H7 (cell line): ENCODE data around the gene KDM2B. TPM values are rescaled to one million over a fixed set of nuclear protein-coding genes. Genes with fewer than 3 reads are reported as not detected.

ENCODE experiments used
- DNase-seq: peaks from one replicate; pipeline ENCODE4 v3.0.0; 2012
- H3K27me3 ChIP-seq: 2 replicates; pipeline ENCODE4 v1.6.0; 2011; ENCODE audit warnings: mild to moderate bottlenecking, low read length; ENCODE audit not compliant: control insufficient read depth, insufficient read depth
- H3K36me3 ChIP-seq: replicated peaks from 2 replicates; pipeline ENCODE4 v1.5.1; 2011; ENCODE audit warnings: low read length; ENCODE audit not compliant: control insufficient read depth, insufficient read depth
- H3K4me3 ChIP-seq: 2 replicates; pipeline ENCODE4 v1.5.1; 2011; ENCODE audit warnings: low read depth, mild to moderate bottlenecking, control low read depth, low read length, moderate library complexity; ENCODE audit not compliant: insufficient read depth
- total RNA-seq: library from RNA; depleted of rRNA; stranded (reverse); fragments of >200 nt; shearing (Covaris generic); gene quantifications from 2 replicates; pipeline ENCODE4 v1.2.3, GENCODE V29; 2014

KDM2B gene
- total RNA-seq, 1 experiment from 2014 or later: 94.3 TPM

- H3K36me3 ChIP-seq: peaks cover 34% of the 10 kb centered on the region
Observed at GRCh38 chr12:121516437-121517011, 64.3 kb downstream of the KDM2B start.

GRCh38 chr12:121515615-121516014, 65.2 kb downstream of the KDM2B start:
- peak; percentile 51 for DNase-seq
- peaks cover 28% of the 10 kb centered on the region for H3K36me3 ChIP-seq
- H3K27me3 ChIP-seq: no peaks in the 10 kb centered on the region
- no peak overlapping the region for H3K4me3 ChIP-seq

More at GRCh38 chr12:121516437-121517011, 64.3 kb downstream of the KDM2B start:
- no peak overlapping the region for H3K4me3 ChIP-seq
- H3K27me3 ChIP-seq: no peaks in the 10 kb centered on the region
- DNase-seq: peak; percentile 39

GRCh38 chr12:121514184-121514742, 66.6 kb downstream of the KDM2B start:
- Histone ChIP-seq H3K36me3 (peaks cover 36% of the 10 kb centered on the region), H3K27me3 (no peaks in the 10 kb centered on the region), H3K4me3 (no peak overlapping the region)
- DNase-seq: no peak

DNA sequence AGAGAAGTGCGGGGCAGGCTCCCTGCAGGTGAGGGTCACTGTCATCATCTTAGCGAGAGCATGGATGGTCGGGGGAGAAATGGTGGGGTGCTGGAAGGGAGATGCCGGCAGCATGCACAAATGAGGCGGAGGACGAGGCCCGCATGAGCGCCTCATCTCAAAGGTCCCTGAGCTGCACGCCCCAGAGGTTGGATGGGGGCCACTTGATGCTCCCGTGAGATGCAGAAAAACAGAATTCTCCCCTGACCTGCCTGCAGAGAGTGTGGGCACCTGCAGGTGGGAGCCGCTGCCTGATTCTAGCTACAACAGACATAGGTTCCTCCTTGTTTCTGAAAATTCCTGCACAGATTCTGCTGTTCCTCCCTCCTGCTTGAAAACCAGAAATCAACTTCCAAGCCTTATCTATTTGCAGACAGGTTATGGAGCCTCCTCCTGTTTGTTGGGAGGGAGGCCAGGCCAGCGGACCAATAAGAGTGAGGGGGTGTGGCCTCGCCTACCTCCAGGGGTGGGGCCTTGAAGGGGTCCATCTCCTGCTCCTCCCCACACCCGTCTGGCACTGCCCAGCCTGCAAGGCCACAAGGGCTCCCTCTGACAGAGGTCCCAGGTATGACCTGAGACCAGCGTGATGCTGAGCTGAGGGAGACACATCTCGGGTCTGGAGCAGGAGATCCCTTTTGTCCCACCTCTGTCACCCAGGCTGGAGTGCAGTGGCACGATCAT, 67.2 kb downstream of the KDM2B start:
- DNase-seq: peak; percentile 96
- no peaks in the 10 kb centered on the region for H3K27me3 ChIP-seq
- peaks cover 38% of the 10 kb centered on the region for H3K36me3 ChIP-seq
- no peak overlapping the region for H3K4me3 ChIP-seq

DNA sequence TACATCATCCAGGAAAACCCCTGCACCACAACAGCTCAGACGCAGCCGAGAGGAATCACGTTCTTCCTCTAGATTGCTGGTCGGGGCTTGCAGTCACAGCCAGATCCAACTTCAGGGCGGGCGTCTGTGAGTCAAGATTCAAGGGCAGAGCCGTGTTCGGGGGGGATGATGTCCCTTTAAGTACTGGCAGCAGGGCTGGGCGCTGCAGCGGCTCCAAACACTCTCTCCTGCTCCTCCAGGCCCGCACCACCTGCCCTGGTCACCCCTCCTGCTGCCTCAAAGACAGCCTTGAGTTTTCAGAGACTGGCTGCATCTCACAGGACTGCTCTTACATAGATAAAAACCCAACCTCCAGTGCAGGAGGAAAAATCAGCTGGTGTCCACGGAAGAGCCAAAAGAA, 68.3 kb downstream of the KDM2B start:
- Histone ChIP-seq H3K4me3 (no peak overlapping the region), H3K27me3 (no peaks in the 10 kb centered on the region), H3K36me3 (peaks cover 43% of the 10 kb centered on the region)
- peak; percentile 26 for DNase-seq

- Histone ChIP-seq H3K36me3 (peaks cover 41% of the 10 kb centered on the region), H3K27me3 (no peaks in the 10 kb centered on the region), H3K4me3 (no peak overlapping the region)
- no peak for DNase-seq
Observed at GRCh38 chr12:121511916-121512315, 68.9 kb downstream of the KDM2B start.

DNA sequence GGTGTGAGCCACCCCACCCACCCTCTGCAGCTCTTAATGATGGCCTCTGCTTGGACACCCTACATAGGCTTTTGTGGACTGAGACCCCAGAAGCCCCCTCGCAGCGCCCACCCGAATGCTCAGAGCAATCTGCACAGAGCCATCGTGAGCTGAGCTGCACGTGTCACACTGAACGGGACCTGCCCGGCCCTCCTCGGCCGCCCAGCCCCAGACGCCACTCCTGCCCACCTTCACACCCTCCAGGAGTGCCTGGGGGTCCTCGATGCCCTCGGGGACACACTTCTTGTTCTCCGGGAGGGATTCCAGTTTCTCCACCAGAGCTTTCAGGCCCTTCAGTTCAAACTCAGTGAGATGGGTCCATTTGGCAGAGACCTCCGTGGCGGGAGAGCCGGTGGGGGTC, 71.5 kb downstream of the KDM2B start:
- Histone ChIP-seq H3K4me3 (no peak overlapping the region), H3K36me3 (peaks cover 40% of the 10 kb centered on the region), H3K27me3 (no peaks in the 10 kb centered on the region)
- DNase-seq: no peak

- Histone ChIP-seq H3K36me3 (peaks cover 41% of the 10 kb centered on the region), H3K4me3 (no peak overlapping the region), H3K27me3 (no peaks in the 10 kb centered on the region)
- no peak for DNase-seq
Observed at GRCh38 chr12:121508533-121508932, 72.3 kb downstream of the KDM2B start.

DNA sequence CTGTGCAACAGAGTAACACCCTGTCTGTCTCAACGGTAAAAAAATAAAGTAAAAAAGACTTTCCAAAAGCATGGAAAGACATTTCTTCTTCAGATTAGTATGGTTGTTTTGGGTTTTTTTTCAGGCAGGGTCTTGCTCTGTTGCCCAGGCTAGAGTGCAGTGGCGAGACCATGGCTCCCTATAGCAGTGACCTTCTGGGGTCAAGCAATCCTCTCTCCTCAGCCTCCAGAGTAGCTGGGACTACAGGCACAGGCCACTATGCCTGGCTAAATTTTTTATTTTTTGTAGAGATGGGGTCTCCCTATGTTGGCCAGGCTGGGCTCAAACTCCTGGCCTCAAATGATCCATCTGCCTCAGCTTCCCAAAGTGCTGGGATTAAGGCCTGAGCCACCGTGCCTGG, 72.8 kb downstream of the KDM2B start:
- H3K36me3 ChIP-seq: peaks cover 37% of the 10 kb centered on the region
- DNase-seq: no peak

GRCh38 chr12:121507245-121507644, 73.6 kb downstream of the KDM2B start:
- H3K27me3 ChIP-seq: no peaks in the 10 kb centered on the region
- H3K4me3 ChIP-seq: no peak overlapping the region
- no peak for DNase-seq
- H3K36me3 ChIP-seq: peaks cover 30% of the 10 kb centered on the region

More for the DNA sequence above, 72.8 kb downstream of the KDM2B start:
- Histone ChIP-seq H3K27me3 (no peaks in the 10 kb centered on the region), H3K4me3 (no peak overlapping the region)

DNA sequence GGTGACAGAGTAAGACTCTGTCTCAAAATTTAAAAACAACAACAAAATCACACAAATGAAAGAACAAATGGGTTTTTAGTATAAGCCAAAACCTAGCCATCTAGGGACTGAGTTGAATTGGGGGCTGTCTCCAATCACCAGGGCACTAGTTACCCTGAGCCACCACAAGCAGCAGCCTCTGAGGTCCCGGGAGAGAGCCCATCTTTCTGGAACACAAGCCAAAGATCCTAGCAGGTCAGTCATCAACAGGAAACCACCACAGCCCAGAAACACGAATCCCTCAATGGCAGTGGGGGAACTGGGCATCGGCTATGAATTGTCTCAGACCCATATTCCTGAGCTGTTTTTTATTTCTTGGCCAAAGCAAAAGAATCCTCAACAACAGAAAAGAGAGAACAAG, 75.3 kb downstream of the KDM2B start:
- no peak for DNase-seq
- Histone ChIP-seq H3K4me3 (no peak overlapping the region), H3K36me3 (peaks cover 27% of the 10 kb centered on the region), H3K27me3 (no peaks in the 10 kb centered on the region)

- Histone ChIP-seq H3K27me3 (no peaks in the 10 kb centered on the region), H3K4me3 (no peak overlapping the region), H3K36me3 (peaks cover 19% of the 10 kb centered on the region)
- no peak for DNase-seq
Observed at GRCh38 chr12:121504505-121504904, 76.3 kb downstream of the KDM2B start.

GRCh38 chr12:121503395-121503794, 77.4 kb downstream of the KDM2B start:
- H3K27me3 ChIP-seq: no peaks in the 10 kb centered on the region
- no peak for DNase-seq
- H3K4me3 ChIP-seq: no peak overlapping the region
- H3K36me3 ChIP-seq: peaks cover 10% of the 10 kb centered on the region

GRCh38 chr12:121501946-121502345, 78.9 kb downstream of the KDM2B start:
- Histone ChIP-seq H3K27me3 (no peaks in the 10 kb centered on the region), H3K4me3 (no peak overlapping the region), H3K36me3 (peaks cover 10% of the 10 kb centered on the region)
- no peak for DNase-seq
